GM19328 (cell line): ENCODE data around the gene LYST.
"Not testable (repeated sequence)": the region's sequence is repeated elsewhere in the genome, so short reads cannot be mapped to it uniquely, and the experiment has no call there.

ENCODE experiments used
- ATAC-seq: cut with Tn5 transposase; IDR thresholded peaks from one replicate; pipeline ENCODE4 v1.9.1; 2021; ENCODE audit warnings: mild to moderate bottlenecking, moderate library complexity; ENCODE audit not compliant: unreplicated experiment

The LYST gene, protein sequence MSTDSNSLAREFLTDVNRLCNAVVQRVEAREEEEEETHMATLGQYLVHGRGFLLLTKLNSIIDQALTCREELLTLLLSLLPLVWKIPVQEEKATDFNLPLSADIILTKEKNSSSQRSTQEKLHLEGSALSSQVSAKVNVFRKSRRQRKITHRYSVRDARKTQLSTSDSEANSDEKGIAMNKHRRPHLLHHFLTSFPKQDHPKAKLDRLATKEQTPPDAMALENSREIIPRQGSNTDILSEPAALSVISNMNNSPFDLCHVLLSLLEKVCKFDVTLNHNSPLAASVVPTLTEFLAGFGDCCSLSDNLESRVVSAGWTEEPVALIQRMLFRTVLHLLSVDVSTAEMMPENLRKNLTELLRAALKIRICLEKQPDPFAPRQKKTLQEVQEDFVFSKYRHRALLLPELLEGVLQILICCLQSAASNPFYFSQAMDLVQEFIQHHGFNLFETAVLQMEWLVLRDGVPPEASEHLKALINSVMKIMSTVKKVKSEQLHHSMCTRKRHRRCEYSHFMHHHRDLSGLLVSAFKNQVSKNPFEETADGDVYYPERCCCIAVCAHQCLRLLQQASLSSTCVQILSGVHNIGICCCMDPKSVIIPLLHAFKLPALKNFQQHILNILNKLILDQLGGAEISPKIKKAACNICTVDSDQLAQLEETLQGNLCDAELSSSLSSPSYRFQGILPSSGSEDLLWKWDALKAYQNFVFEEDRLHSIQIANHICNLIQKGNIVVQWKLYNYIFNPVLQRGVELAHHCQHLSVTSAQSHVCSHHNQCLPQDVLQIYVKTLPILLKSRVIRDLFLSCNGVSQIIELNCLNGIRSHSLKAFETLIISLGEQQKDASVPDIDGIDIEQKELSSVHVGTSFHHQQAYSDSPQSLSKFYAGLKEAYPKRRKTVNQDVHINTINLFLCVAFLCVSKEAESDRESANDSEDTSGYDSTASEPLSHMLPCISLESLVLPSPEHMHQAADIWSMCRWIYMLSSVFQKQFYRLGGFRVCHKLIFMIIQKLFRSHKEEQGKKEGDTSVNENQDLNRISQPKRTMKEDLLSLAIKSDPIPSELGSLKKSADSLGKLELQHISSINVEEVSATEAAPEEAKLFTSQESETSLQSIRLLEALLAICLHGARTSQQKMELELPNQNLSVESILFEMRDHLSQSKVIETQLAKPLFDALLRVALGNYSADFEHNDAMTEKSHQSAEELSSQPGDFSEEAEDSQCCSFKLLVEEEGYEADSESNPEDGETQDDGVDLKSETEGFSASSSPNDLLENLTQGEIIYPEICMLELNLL (N-terminal part only)

DNA sequence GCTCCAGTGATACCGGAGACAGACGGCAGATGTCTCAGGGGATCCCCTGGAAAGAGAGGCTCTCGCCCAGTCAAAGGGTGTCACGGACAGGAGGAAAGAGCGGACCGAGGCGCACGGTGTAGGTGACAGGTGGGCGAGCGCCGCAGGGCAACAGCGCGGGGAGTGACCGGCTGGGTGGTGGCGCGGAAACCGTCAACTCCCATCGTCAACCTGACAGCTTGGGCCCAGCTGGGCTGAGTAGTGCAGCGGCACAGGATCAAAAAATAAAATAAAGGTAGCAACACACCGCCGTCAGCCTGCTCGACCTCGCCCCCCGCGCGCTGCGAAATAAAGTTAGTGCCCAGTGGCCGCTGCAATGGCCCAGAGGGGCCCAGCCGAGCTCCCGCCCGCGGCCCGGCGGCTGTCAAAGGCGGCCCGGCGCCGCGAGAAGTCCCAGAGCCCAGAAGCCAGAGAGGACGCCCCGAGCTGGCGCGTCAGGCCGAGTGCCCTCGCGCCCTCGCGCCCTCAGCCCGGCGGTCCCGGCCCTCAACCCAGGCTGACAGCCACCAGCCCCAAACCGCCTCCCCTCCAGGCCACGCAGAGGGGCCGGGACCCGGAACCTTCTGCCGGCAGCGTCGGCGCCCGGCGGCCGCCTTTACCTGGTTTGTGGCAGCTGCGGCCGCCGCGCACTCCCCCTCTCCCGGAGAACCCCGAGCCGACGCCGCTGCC is at the start of gene LYST:
LYST (minus strand) TSS at position 702 of the 708 bp plus-strand sequence. CDS start 36,489 bp downstream, outside the sequence.
- peak; percentile 42 for ATAC-seq

DNA sequence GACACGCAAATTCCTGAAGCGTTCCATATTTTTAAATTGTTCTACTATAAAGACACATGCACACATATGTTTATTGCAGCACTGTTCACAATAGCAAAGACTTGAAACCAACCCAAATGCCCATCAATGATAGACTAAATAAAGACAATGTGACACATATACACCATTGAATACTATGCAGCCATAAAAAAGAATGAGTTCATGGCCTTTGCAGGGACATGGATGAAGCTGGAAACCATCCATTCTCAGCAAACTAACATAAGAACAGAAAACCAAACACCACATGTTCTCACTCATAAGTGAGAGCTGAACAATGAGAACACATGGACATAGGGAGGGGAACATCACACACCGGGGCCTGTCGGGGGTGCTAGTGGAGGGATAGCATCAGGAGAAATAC is 48.8 kb upstream of the LYST start:
- ATAC-seq, result not testable (repeated sequence)

DNA sequence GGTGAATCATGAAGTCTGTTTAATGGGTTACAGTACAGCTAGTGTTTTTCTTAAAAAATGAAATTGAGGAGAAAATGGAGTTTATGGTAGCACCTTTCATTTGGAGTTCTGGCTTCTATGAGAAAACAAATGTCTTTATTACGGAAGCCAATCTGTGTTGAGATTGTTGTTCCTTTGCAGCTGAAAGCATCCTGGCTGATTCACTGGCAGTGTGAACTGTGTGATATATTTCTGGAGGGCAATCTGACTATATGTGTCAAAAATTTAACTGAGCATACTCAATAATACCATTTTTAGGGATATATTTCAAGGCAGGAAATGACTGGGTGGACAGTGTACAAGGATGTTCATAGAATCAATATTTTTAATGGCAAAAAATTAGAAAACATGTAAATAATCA is 46.6 kb upstream of the LYST start:
- no peak for ATAC-seq

DNA sequence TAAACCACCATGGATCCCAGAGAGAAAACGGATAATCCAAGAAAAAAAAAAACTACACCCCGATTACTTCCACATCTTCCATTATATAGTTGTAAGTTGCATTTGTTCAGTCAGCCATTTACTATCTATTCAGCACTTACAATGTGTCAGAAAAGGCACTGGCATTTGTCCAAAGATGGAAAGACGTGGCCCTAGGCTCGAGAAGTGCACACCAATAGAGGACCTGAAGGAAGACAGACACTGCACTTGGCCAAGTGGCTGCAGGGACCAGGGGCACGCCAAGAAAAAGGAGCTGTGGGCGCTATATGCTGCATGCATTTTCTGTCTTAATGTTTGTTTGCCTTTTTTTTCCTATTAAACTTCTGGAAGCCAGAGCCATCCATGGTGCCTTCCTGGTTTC is 45.2 kb upstream of the LYST start:
- no peak for ATAC-seq

DNA sequence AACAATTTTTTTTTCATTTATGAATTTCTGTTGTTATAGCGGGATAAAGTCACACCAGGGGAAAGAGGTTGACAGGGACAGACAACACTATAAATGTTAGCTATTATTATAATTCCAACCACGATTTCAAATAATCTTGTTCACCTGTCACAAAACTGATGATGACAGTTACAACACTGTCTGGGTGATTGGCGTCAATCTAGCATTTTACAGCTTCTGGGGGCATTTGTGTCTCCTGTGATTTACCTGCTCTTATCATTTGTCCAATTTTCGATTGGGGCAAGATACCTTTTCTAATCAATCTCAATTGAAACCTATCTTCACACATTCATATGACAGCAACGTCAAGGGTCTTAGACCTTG is 44.6 kb upstream of the LYST start:
- no peak for ATAC-seq

DNA sequence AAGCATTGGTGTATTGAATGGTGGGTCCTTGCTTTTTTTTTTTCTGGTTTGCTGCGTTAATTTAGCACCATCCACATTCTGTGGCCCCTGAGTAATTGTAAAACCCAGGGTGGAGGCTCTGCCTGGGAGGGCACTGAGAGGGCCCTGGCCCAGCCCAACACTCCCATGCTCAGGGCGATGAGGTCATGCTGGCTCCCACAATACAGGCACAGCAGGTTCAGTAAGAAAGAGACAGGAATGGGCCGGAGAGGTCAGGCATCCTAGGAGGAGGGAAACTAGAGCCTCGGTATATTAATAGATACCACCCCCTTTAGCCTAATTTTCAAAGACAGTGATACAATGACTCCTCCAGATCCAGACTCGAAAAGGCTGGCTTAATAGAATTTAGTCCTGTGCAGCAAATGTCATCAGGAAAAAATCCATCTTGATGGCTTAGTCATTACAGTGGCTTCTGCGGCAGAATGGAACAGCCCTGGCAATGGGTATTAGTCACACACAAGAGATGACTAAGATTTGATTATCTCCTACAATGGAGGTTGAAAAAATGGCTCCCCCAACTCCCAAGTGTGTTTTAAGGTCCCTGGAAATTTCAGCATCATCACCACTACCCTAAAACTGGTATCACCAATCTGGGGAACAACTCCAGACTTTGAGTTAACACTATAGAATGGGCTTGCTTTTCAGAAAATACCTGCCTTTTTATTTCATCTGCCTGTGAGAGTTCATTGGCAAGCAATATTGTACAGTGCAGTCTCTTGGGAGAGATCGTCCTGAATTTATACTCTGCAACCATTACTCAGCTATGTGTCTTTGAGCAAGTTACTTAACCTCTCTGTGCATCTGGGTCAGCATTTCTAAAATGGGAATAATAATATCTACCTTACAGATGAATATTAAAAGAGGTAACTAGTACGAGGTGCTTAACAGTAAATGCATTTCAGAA is 43.9 kb upstream of the LYST start:
- no peak for ATAC-seq

DNA sequence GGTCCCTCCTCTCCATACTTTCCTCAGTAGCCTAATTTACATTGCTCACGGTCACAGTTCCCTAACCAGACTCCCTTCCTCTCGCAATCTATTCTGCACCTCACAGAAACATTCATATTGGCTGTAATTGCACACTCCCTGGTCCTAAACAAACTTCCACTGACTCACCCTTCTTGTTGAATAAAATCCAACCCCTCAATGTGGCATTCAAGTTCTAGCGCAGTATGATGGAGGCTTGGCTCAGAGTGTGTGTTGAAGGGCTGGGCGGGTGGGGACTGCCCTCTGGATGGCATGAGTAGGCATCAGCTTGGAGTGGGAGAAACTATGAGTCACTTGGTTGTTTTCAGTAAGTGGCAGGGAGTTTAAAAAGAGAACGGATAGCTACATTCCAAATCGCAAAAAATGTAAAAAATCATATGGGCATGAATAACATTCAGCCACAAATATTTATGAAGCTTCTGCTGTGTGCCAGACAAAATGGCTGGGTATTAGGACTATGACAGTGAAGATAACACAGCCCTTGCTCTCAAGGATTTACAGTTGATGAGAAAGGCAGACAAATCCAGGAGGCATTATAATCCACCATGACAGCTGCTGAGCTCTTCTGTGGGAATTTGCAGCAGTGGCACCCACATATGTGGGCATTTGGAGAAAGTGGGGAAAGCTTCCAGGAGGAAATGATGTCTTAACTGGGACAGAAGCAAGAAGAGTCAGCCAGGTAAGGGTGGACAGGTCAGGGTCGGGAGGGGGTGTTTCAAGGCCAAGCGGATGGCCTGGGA is 42.2 kb upstream of the LYST start:
- no peak for ATAC-seq

DNA sequence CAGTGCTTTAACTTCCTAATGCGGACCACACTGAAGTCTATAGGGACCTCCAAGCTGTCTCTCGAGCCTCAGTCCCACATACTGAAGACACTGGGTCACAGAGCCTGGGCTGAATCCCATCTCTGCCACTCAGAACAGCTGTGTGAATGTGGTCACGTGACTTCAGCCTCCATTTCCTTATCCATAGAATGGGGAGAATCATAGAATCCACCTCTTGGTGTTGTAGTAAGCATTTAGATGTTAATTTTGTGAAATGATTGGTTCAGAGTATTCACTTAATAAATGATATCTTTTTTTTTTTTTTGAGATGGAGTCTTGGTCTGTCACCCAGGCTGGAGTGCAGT is 41.2 kb upstream of the LYST start:
- ATAC-seq, result no peak

DNA sequence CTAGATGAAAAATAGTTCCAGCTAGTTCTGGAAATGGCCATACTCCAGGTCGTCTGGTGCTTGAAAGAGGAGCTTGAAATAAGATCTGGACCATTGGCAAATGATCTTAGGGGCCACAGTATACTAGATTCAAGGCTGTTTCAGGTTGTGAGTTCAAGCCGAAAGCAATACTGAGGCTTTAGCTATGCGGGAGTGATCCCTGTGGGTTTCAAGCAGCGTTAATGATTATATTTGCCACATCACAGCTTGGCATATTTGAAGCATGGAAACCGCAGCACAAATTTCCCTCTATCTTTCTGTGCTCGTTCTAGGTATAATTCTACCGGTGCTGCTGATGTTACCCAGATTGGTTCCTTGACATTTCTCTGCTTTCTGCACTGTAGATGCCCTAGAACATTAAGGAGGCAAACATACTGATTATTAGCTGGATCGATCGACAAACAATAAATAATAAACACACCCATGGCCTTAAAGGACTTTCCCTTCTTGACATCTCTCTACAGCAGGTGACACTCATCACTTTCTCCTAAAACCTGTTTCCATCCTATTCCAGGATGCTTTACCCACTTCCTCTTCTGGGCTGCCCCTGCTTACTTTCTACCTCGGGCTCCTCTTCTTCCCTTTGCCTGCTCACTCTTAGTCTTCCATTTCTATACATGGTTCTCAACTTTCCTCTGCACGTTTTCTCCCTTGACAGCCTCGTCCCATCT is 40.6 kb upstream of the LYST start:
- no peak for ATAC-seq

DNA sequence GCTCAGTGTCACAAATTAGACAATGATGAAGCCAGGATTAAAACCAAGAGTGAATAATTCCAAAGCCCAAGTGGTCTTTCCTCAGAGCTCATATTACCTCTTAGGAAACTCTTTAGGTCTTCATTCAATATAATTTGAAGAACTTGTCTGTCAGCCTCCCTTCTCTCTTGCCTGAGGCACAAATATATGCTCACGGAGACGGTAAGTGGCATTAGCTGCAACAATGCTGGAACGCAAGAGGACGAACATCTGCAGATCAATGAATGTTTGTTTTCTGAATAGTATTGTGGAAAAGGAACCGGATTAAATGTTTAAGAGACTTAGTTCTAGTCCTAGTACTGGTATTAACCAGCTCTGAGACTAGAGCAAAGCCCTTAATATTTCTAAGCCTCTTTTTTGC is 39.7 kb upstream of the LYST start:
- ATAC-seq, result no peak

DNA sequence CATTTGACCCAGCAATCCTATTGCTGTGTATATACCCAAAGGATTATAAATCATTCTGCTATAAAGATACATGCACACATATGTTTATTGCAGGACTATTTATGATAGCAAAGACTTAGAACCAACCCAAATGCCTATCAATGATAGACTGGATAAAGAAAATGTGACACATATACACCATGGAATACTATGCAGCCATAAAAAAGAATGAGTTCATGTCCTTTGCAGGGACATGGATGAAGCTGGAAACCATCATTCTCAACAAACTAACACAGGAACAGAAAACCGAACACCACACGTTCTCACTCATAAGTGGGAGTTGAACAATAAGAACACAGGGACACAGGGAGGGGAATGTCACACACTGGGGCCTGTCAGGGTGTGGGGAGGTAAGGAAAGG is 37.1 kb upstream of the LYST start:
- ATAC-seq, result not testable (repeated sequence)

DNA sequence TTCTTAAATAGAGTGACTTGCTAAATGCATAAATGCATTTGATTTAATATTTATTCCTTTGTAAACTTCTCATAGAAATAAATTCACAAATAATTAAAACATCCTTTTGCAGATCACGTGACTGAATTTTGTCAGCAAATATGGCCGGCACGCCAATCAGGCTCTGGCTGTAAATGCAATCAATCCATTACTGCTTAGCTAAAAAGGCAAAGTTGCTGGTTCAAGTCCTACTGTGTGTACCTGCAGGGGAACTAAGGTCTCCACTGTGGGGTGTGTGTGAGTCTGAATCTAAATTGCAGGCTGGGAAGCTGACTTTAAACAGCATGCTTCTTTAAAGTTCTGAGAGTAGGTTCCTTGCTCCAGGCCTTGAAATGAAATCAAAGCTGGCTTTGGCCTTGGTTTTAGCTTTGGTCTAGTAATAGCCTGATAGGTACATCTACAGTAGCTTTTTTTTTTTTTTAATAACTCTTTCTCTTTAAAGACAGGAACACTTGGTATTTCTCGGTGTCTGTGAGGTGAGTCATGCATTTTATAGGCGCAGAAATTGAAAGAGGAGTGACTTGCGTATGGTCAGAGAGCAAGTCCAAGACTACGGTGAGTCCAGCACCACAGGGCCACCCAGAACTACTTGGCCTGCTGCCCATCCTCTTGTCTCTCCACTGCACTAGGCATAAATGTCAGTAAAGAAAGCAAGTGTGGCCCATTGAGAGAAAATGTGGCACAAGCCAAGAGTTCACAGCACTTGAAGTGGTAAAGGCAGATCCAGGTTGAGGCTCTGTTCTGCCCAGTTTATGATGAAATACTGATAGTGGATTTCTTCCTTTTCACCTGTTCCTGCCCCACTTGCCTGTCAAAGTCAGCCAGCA is 36.2 kb upstream of the LYST start:
- ATAC-seq, result no peak

DNA sequence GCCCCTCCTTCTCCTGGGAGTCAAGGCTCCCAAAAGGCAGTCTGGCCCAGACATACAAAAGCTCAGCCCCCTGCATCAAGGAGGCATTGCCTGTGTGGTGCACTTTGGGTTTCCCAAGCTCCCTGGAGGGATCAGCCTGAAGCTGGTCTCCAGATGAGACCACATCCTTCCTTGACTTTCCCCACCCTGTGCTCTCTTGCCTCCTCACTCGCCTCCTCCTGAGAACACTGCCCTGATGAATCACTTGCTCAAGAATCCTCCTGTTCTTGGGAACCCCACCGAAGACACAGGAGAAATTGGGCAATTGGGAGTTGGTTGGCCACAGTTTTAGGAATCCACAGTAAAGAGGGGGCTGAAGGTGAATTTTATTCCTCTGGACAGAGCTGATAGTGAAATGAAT is 34.8 kb upstream of the LYST start:
- no peak for ATAC-seq

DNA sequence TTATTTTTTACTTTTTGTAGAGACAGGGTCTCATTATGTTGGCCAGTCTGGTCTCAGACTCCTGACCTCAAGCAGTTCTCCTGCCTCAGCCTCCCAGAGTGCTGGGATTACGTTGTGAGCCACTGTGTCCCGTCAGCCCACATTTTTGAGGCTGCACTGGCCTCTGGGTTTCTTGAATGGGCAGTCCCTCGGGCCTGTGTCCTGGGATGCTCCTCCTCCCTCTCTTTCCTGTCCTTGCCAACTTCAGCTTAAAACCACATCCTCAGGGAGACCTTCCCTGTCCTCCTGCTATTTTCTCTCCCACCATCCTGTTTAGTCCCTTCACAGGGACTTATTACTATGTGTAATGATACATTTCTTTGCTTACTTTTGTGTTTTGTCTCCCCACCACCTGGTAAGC is 31.4 kb upstream of the LYST start:
- no peak for ATAC-seq

DNA sequence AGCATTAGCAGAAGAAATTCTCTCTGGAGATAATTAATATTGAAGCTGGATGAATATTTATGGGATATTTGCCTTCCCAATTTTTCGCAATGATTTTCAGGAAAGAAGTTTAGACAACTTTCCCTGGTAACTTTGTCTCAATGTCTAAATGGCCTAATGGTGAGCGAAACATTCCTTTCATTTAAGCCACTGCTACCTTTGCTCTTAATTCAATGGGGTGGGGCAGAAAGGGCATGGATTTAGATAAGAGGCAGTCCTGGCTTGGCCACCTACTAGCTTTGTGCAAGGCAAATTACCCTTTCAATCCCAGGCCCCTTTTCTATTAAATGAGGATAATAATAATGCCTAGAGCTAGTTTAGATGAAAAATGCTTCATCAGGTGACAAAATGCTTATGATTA is 27.1 kb upstream of the LYST start:
- ATAC-seq, result no peak

DNA sequence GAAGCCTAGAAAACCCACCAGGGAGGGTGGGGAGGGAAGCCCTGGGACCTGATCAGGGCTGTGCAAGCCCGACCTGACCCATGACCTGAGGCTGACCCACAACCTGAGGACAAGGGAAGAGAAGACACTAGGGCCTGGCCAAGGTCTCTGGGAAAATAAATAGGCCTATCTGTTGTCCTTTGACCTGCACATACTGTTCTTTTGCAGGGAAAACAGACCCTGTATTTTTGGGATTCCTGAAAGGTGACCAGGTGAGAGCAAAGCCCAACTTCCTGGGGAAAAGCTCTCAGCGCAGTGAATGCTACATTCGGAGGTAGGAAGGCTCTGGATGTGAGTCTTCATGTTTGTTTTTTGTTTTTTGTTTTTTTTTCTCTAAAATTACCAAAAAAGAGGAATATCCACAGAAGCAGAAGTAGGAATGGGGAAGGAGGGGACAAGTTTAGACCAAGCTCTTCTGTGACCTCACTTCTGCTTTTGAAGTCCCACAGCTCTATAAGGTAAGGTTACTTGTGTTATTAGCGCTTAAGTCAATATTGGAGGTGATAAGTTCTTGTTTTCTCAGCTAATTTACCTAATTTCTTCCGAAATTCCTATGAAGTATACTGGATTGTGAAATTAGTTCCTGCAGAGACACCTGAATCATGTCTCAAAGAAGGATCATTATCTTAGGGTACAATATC is 26.2 kb upstream of the LYST start:
- ATAC-seq, result no peak

DNA sequence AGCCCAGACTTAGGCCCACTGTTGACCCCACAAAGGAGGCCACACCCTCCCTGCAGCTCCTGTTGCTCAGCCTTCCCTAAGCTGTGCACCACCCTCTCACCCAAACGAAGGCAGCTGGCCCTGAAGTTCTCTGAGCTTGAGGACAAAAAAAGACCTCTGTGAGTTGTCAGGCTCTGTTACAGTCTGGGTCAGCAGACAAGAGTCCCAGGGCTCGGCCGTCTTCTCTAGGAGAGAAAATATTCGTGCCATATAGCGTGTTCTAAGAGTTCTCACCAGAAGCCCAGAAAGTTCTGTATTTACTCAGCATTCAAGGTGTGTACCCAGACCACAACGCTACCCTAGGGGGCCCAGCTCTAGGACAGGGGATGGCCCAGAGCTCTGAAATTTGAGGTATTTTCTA is 25.5 kb upstream of the LYST start:
- ATAC-seq, result no peak
